ENCODE measurements around the gene C16orf46.

The C16orf46 gene

GRCh38 chr16:81067166-81067565 is 9.9 kb downstream of the C16orf46 start:
- in situ Hi-C loops (cut with HindIII; ENCODE audit: low sequenced_read_pairs), result no loop called here
- no peak for DNase-seq (ENCODE audit: low read depth)
- H3K4me3 ChIP-seq (ENCODE audit: low read depth, low read length), result no peak overlapping the region
- TF ChIP-seq CTCF (IDR thresholded peaks at IDR 0.05; ENCODE audit: low read depth, low read length, missing control alignments), result no peak

- TF ChIP-seq CTCF (IDR thresholded peaks at IDR 0.05; ENCODE audit: low read depth, low read length, missing control alignments), result no peak
- DNase-seq (ENCODE audit: low read depth), result no peak
- in situ Hi-C loops (cut with HindIII; ENCODE audit: low sequenced_read_pairs), result no loop called here
- no peak overlapping the region for H3K4me3 ChIP-seq (ENCODE audit: low read depth, low read length)
Measured at GRCh38 chr16:81066681-81067080, 10.4 kb downstream of the C16orf46 start.

- in situ Hi-C loops (cut with HindIII; ENCODE audit: low sequenced_read_pairs), result no loop called here
- DNase-seq (ENCODE audit: low read depth), result no peak
- no peak overlapping the region for H3K4me3 ChIP-seq (ENCODE audit: low read depth, low read length)
- no peak for TF ChIP-seq CTCF (IDR thresholded peaks at IDR 0.05; ENCODE audit: low read depth, low read length, missing control alignments)
Measured at GRCh38 chr16:81061871-81062608, 15.0 kb downstream of the C16orf46 start.

GRCh38 chr16:81061307-81061640 is 15.8 kb downstream of the C16orf46 start:
- no peak for DNase-seq (ENCODE audit: low read depth)
- in situ Hi-C loops (cut with HindIII; ENCODE audit: low sequenced_read_pairs), result no loop called here

GRCh38 chr16:81060576-81061306 is 16.3 kb downstream of the C16orf46 start:
- TF ChIP-seq CTCF (IDR thresholded peaks at IDR 0.05; ENCODE audit: low read depth, low read length, missing control alignments), result no peak
- no peak overlapping the region for H3K4me3 ChIP-seq (ENCODE audit: low read depth, low read length)
- in situ Hi-C loops (cut with HindIII; ENCODE audit: low sequenced_read_pairs), result no loop called here
- DNase-seq (ENCODE audit: low read depth), result no peak

More at GRCh38 chr16:81061307-81061640, 15.8 kb downstream of the C16orf46 start:
- no peak overlapping the region for H3K4me3 ChIP-seq (ENCODE audit: low read depth, low read length)
- no peak for TF ChIP-seq CTCF (IDR thresholded peaks at IDR 0.05; ENCODE audit: low read depth, low read length, missing control alignments)

GRCh38 chr16:81053761-81054160 is 23.3 kb downstream of the C16orf46 start:
- in situ Hi-C loops (cut with HindIII; ENCODE audit: low sequenced_read_pairs), result no loop called here

More at GRCh38 chr16:81053761-81054160, 23.3 kb downstream of the C16orf46 start:
- no peak for DNase-seq (ENCODE audit: low read depth)
- TF ChIP-seq CTCF (IDR thresholded peaks at IDR 0.05; ENCODE audit: low read depth, low read length, missing control alignments), result no peak
- no peak overlapping the region for H3K4me3 ChIP-seq (ENCODE audit: low read depth, low read length)
